Measurements from ENCODE around the gene SIN3B. TPM values are rescaled to one million over a fixed set of nuclear protein-coding genes. Genes with fewer than 3 reads are reported as not detected.

SIN3B gene
- 20.6 and 29.7 TPM in 2 replicates for total RNA-seq

GRCh38 chr19:16829010-16829821 is at the start of gene SIN3B:
SIN3B (plus strand) TSS chr19:16829398; CDS start chr19:16829421, 23 bp downstream.

DNA sequence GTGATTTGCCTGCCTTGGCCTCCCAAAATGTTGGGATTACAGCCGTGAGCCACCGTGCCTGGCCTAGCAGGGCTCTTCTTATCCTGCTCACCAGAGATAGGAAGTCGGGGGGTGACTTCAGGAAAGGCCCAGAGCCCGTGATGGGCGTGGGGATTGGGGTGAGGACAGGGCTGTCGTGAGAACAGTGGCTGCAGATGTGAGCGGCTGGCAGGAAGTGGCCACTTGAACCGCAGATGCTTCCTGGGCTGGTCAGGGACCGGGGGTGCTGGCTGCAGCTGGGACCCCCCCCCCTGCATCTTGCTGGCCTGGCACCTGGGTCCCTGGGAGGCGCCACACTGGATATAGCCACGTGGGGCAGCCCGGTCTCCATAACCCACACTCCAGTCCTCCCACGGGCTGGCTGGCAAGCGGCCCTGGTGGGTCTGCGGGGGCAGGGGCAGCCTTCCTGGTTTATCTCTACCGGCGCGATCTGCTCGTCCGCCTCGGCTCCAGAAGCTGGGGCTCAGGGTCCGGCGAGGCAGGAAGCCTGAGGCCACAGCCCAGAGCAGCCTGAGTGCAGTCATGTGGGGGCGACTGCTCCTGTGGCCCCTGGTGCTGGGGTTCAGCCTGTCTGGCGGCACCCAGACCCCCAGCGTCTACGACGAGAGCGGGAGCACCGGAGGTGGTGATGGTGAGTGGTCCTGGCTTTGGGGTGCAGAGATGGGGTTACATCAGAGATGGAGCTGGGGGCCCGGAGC is 59.6 kb downstream of the SIN3B start, which contains the start of gene F2RL3:
Gene F2RL3, plus strand, starts transcription at position 371 of the 737 bp plus-strand sequence. Its CDS starts 191 bp downstream, at position 562.

Other genes starting within 250 kb of the SIN3B start
- 3.6 and 5.2 TPM in 2 replicates for gene MED26, start 201.2 kb upstream of the SIN3B start, total RNA-seq
- 77.8 and 78.2 TPM in 2 replicates for gene SMIM7, start 169.3 kb upstream of the SIN3B start, total RNA-seq
- gene TMEM38A, start 168.3 kb upstream of the SIN3B start, total RNA-seq, result 0.77 and 1.4 TPM in 2 replicates
- not detected in 2 replicates for gene NWD1, start 109.6 kb upstream of the SIN3B start, total RNA-seq
- 0.22 TPM in 1 of 2 replicates, not detected in the other for gene F2RL3, start 59.6 kb downstream of the SIN3B start, total RNA-seq
- 0.66 and 1.5 TPM in 2 replicates for gene CPAMD8, start 197.4 kb downstream of the SIN3B start, total RNA-seq
- 2.7 and 7.6 TPM in 2 replicates for gene HAUS8, start 246.1 kb downstream of the SIN3B start, total RNA-seq
- gene MYO9B, start 246.4 kb downstream of the SIN3B start, total RNA-seq, result 76.7 and 80.3 TPM in 2 replicates